ENCODE data around the gene ASB18.

DNA sequence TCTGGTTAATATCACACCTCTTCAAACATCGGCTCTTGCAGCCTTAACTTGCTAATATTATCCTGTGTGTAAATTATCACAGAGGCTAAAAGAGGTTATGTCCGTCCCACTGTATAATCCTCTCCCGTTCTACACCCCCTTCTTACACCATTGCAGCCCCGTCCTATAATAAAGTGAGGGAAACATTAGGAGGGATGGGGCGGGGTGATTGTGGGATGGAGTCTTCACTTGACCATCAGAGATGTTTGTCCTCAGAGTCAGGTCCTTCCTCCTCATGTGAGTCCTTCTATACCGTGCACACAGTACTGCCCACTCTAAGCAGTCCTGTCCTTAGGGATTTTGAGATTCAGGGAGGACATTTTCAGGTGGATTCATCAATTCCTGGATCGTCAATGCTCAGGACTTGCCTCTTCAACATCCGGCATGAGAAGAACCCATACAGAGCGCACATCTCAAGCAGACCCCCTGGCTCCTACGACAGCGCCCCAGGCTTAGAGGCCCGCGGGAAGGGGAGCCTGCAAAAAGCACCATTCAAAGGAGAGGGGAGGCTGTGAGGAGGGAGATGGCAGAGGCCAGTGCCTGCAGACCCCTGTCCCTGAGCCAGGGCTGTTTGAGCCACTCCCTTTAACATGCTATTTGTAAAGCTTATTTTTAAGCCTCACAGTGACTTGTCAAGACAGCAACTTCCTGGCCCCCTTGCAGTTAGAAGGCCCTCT, 42.8 kb upstream of the ASB18 start:
- TF ChIP-seq POLR2A (IDR thresholded peaks at IDR 0.05; ENCODE audit: borderline replicate concordance, extremely low read depth, insufficient read depth, insufficient read length) = no peak
- TF ChIP-seq, protein P1, sequence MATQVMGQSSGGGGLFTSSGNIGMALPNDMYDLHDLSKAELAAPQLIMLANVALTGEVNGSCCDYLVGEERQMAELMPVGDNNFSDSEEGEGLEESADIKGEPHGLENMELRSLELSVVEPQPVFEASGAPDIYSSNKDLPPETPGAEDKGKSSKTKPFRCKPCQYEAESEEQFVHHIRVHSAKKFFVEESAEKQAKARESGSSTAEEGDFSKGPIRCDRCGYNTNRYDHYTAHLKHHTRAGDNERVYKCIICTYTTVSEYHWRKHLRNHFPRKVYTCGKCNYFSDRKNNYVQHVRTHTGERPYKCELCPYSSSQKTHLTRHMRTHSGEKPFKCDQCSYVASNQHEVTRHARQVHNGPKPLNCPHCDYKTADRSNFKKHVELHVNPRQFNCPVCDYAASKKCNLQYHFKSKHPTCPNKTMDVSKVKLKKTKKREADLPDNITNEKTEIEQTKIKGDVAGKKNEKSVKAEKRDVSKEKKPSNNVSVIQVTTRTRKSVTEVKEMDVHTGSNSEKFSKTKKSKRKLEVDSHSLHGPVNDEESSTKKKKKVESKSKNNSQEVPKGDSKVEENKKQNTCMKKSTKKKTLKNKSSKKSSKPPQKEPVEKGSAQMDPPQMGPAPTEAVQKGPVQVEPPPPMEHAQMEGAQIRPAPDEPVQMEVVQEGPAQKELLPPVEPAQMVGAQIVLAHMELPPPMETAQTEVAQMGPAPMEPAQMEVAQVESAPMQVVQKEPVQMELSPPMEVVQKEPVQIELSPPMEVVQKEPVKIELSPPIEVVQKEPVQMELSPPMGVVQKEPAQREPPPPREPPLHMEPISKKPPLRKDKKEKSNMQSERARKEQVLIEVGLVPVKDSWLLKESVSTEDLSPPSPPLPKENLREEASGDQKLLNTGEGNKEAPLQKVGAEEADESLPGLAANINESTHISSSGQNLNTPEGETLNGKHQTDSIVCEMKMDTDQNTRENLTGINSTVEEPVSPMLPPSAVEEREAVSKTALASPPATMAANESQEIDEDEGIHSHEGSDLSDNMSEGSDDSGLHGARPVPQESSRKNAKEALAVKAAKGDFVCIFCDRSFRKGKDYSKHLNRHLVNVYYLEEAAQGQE (IDR thresholded peaks at IDR 0.05; ENCODE audit: low read depth) = no peak
- no peak for TF ChIP-seq POLR2AphosphoS5 (IDR thresholded peaks at IDR 0.05; ENCODE audit: low read depth, low read length)
- no peak for TF ChIP-seq EZH2 (IDR thresholded peaks at IDR 0.05)
